ENCODE results near the gene IMPACT.
A peak's percentile ranks its signal among the peaks of the same experiment; 100 is the strongest.

The IMPACT gene

GRCh38 chr18:24420551-24420950, 5.9 kb upstream of the IMPACT start:
- DNase-seq (ENCODE audit: low read depth) = no peak
- TF ChIP-seq, protein P1, sequence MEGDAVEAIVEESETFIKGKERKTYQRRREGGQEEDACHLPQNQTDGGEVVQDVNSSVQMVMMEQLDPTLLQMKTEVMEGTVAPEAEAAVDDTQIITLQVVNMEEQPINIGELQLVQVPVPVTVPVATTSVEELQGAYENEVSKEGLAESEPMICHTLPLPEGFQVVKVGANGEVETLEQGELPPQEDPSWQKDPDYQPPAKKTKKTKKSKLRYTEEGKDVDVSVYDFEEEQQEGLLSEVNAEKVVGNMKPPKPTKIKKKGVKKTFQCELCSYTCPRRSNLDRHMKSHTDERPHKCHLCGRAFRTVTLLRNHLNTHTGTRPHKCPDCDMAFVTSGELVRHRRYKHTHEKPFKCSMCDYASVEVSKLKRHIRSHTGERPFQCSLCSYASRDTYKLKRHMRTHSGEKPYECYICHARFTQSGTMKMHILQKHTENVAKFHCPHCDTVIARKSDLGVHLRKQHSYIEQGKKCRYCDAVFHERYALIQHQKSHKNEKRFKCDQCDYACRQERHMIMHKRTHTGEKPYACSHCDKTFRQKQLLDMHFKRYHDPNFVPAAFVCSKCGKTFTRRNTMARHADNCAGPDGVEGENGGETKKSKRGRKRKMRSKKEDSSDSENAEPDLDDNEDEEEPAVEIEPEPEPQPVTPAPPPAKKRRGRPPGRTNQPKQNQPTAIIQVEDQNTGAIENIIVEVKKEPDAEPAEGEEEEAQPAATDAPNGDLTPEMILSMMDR (conservative IDR thresholded peaks at IDR 0.05; ENCODE audit: low read depth, low read length) = no peak
- no peak overlapping the region for H3K4me3 ChIP-seq (ENCODE audit: low read depth, low read length)

DNA sequence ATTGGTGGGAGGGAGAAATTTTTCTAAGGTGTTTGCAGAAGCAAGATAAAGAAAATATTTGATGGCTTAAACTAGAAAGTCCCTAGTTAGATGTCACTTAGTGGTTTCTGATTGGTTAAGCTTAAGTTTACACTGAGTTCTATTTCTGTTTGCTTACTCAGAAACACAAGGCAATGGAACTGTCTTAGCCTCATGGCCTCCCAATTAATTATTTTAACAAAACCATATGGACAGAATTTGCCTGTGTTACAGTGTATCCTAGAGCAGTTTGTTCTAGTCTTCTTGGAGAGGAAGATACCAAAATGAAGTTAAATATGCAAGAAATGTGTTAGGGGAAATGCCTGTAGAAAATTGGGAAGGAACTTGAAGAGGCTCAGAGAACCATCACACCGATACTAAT, 4.6 kb upstream of the IMPACT start:
- TF ChIP-seq, protein P1 (conservative IDR thresholded peaks at IDR 0.05; ENCODE audit: low read depth, low read length) = no peak
- DNase-seq (ENCODE audit: low read depth) = no peak
- no peak overlapping the region for H3K4me3 ChIP-seq (ENCODE audit: low read depth, low read length)

DNA sequence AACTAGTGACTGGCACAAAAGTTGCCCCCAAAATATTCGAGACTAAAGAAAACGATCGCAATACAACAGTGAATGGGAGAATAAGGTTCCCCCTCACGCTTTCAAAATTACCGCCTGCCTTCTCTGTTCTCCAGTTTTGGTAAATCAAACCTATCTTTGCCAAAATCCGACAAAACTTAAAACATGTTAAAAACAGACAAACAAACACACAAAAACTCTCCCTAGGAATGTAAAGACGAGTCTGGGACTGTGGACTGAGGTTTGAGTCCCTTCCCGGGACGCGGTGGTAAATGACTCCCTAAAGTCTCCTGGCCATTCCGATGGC, 435 bp upstream of the IMPACT start:
- DNase-seq (ENCODE audit: low read depth) = no peak
- H3K4me3 ChIP-seq (ENCODE audit: low read depth, low read length) = peak overlapping the region; percentile 85
- TF ChIP-seq, protein P1 (conservative IDR thresholded peaks at IDR 0.05; ENCODE audit: low read depth, low read length) = no peak

DNA sequence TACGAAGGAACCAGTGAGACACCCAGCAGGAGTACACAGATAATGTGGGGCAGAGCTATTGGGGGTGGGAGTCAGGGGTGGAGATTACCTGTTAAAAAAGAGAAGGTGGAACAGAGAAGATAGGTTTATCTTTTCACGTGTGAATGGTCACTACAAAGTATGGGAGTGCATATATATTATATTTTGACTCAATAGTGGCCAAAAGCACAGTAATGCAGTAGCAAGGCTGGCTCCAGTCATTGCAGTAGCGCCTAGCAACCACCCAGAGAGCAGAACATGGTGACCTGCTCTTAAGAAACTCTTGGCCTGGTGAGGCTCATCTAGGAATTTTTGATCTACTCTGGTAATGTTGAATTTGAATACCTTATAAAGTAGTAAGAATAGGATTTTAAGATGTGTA, 1.0 kb downstream of the IMPACT start:
- peak; percentile 55 for DNase-seq (ENCODE audit: low read depth)
- H3K4me3 ChIP-seq (ENCODE audit: low read depth, low read length) = peak overlapping the region; percentile 85
- TF ChIP-seq, protein P1 (conservative IDR thresholded peaks at IDR 0.05; ENCODE audit: low read depth, low read length) = no peak

GRCh38 chr18:24428709-24429108, 2.2 kb downstream of the IMPACT start:
- TF ChIP-seq, protein P1 (conservative IDR thresholded peaks at IDR 0.05; ENCODE audit: low read depth, low read length) = peak; percentile 34
- H3K4me3 ChIP-seq (ENCODE audit: low read depth, low read length) = no peak overlapping the region
- DNase-seq (ENCODE audit: low read depth) = no peak

- TF ChIP-seq, protein P1 (conservative IDR thresholded peaks at IDR 0.05; ENCODE audit: low read depth, low read length) = no peak
- H3K4me3 ChIP-seq (ENCODE audit: low read depth, low read length) = no peak overlapping the region
- DNase-seq (ENCODE audit: low read depth) = no peak
These were observed 2.7 kb downstream of the IMPACT start for GRCh38 chr18:24429188-24429587.

GRCh38 chr18:24432618-24433017, 6.1 kb downstream of the IMPACT start:
- H3K4me3 ChIP-seq (ENCODE audit: low read depth, low read length) = no peak overlapping the region
- TF ChIP-seq, protein P1 (conservative IDR thresholded peaks at IDR 0.05; ENCODE audit: low read depth, low read length) = no peak
- DNase-seq (ENCODE audit: low read depth) = no peak
